ENCODE data around the gene DCLK1. TPM values are rescaled to one million over a fixed set of nuclear protein-coding genes. Genes with fewer than 3 reads are reported as not detected.

DCLK1 gene
- total and polyA plus RNA-seq, 9 donors, result 3.3 to 37.0 (median 20.7) TPM

DNA sequence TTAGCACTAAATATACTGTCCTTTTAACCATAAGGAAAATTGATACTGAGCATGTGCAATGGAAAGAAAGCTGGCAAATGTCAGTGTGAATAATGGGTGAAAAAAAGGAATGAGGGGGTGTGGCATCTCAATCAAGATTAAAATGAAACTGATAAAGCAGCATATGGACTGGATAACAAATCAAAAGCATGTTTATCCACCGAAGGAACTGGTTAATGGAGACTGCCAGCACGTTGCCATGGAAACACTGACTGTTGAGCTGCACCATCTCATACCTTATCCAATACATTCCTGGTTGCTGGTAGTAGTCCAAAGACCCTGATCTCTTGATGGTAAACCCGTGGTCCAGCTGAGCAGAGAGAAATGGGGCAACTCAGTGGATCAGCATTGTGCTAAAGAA lies 343.2 kb downstream of the DCLK1 start:
- 37 to 63% (median 41%) methylated on average over 3 of the region's 3 CpGs for WGBS, 3 donors
- intact Hi-C loops (cut with DNase I), result no loop called here
- DNase-seq, result no peak
- no peaks in the 10 kb centered on the region for H3K9me3 ChIP-seq
- H3K4me3 ChIP-seq, result no peak overlapping the region
- no peaks in the 10 kb centered on the region for H3K27me3 ChIP-seq
- H3K27ac ChIP-seq, result no peak overlapping the region
- TF ChIP-seq EP300 (IDR thresholded peaks at IDR 0.05) (no peak), POLR2A (IDR thresholded peaks at IDR 0.05) (no peak)
- TF ChIP-seq, protein P1, sequence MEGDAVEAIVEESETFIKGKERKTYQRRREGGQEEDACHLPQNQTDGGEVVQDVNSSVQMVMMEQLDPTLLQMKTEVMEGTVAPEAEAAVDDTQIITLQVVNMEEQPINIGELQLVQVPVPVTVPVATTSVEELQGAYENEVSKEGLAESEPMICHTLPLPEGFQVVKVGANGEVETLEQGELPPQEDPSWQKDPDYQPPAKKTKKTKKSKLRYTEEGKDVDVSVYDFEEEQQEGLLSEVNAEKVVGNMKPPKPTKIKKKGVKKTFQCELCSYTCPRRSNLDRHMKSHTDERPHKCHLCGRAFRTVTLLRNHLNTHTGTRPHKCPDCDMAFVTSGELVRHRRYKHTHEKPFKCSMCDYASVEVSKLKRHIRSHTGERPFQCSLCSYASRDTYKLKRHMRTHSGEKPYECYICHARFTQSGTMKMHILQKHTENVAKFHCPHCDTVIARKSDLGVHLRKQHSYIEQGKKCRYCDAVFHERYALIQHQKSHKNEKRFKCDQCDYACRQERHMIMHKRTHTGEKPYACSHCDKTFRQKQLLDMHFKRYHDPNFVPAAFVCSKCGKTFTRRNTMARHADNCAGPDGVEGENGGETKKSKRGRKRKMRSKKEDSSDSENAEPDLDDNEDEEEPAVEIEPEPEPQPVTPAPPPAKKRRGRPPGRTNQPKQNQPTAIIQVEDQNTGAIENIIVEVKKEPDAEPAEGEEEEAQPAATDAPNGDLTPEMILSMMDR (IDR thresholded peaks at IDR 0.05), result no peak
- no peaks in the 10 kb centered on the region for H3K4me1 ChIP-seq (ENCODE audit: insufficient read depth)
- H3K36me3 ChIP-seq, result no peaks in the 10 kb centered on the region

DNA sequence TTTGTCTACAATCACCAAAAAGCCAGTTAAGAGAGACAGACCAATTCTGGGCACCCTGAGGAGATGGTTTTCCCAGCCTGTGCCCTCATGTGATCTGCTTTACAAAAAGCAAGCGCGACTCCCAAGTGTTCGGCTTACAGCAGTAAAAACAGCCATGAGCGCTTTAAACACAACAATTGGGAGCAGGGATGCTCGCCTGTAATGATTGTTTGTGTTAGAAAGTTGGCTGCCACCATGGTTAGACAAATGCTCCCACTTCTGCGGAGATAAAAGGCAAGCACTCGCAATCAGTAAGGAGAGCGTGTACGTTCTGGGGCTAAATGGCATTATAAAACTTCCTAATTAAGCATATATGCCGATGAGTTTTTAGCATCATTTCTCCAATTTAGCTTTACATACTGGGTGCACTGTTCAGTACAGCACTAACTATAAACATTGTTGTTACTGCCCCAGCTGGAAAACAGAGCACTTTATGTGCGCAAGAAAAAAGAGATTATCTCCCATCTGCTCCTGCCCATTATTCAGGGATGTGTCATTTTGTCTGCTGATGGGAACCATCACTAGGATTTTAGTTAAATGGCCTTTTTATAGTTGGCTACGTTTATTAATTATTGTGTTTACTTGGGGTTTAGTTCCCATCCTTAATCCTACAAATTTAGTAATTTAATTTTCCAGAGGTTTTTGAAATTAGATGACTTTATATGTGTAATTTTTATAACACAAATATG lies 345.4 kb downstream of the DCLK1 start:
- WGBS, 3 donors, result 21 to 62% (median 23%) methylated on average over 12 of the region's 12 CpGs
- Histone ChIP-seq H3K27me3 (no peaks in the 10 kb centered on the region), H3K4me3 (no peak overlapping the region), H3K9me3 (no peaks in the 10 kb centered on the region), H3K4me1 (ENCODE audit: insufficient read depth) (no peaks in the 10 kb centered on the region), H3K36me3 (no peaks in the 10 kb centered on the region), H3K27ac (no peak overlapping the region)
- DNase-seq, result no peak
- intact Hi-C loops (cut with DNase I), result no loop called here
- no peak for TF ChIP-seq EP300 (IDR thresholded peaks at IDR 0.05)
- TF ChIP-seq POLR2A (IDR thresholded peaks at IDR 0.05), result no peak
- TF ChIP-seq, protein P1 (IDR thresholded peaks at IDR 0.05), result no peak

DNA sequence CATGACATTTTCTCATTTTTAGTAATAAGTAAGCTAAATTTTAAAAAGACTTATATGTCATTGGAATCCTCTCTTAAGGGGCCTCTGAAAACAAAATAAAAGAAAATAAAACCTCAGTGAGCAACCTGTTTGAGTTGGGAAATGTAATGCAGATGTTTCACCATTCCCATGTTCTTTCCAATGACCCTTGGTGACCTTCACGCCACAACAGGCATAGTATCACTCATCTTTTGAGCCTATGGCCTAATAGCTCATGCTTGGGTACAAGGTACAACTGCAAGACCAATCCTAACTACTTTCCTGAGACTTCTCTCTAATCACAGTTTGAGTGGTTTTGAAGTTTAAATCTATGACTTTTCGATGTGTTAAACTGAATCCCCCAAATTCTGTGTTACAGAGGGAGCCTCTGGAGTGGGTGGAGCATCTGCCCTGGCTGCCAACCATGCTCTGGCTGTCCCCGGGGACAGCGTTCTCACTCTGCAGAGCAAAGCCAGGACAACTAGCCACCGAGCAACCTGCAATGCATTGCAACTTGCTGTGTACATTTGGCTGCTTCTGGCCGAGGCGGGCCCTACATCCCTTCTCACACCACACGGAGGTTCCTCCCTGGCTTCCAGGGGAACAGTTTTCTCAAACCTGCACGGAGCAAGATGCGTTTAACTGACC lies 346.8 kb downstream of the DCLK1 start:
- no peaks in the 10 kb centered on the region for H3K27me3 ChIP-seq
- H3K36me3 ChIP-seq, result no peaks in the 10 kb centered on the region
- DNase-seq, result no peak
- H3K9me3 ChIP-seq, result no peaks in the 10 kb centered on the region
- no peak for TF ChIP-seq POLR2A (IDR thresholded peaks at IDR 0.05)
- TF ChIP-seq EP300 (IDR thresholded peaks at IDR 0.05), result no peak
- TF ChIP-seq, protein P1 (IDR thresholded peaks at IDR 0.05), result no peak
- WGBS, 3 donors, result 88 to 92% (median 90%) methylated on average over 10 of the region's 10 CpGs
- intact Hi-C loops (cut with DNase I), result no loop called here
- no peak overlapping the region for H3K4me3 ChIP-seq
- H3K4me1 ChIP-seq (ENCODE audit: insufficient read depth), result no peaks in the 10 kb centered on the region
- H3K27ac ChIP-seq, result no peak overlapping the region

DNA sequence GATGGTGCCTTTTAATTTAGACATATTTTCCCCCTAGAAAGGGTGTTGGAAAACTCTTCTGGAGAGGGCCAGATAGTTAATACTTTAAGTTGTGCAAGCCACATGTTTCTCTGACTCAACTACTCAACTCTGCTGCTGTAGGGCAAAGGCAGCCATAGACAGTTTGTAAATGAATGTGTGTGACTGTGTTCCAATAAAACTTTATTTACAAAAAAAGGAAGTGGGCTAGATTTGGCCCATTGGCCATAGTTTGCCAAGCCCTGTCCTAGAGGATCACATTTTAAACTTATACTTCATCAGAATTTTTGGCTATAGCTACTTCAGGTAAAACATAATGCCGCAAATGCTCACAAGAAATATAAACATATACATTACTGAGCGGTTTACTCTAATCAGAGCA lies 348.4 kb downstream of the DCLK1 start:
- no peaks in the 10 kb centered on the region for H3K36me3 ChIP-seq
- H3K9me3 ChIP-seq, result no peaks in the 10 kb centered on the region
- TF ChIP-seq, protein P1 (IDR thresholded peaks at IDR 0.05), result no peak
- TF ChIP-seq POLR2A (IDR thresholded peaks at IDR 0.05), result no peak
- TF ChIP-seq EP300 (IDR thresholded peaks at IDR 0.05), result no peak
- H3K27ac ChIP-seq, result no peak overlapping the region
- intact Hi-C loops (cut with DNase I), result no loop called here
- H3K27me3 ChIP-seq, result no peaks in the 10 kb centered on the region
- H3K4me1 ChIP-seq (ENCODE audit: insufficient read depth), result no peaks in the 10 kb centered on the region
- 94 to 97% (median 97%) methylated on average over 2 of the region's 2 CpGs for WGBS, 3 donors
- no peak overlapping the region for H3K4me3 ChIP-seq
- DNase-seq, result no peak
